ENCODE data around the gene C6orf47. TPM values are rescaled to one million over a fixed set of nuclear protein-coding genes. Genes with fewer than 3 reads are reported as not detected.

C6orf47 gene
- total RNA-seq, 1 experiment from 2014 or later: 19.4 TPM

- H3K4me1 Mint-ChIP-seq (ENCODE audit: low read depth, unreplicated experiment): peaks cover 27% of the 10 kb centered on the region
- no peaks in the 10 kb centered on the region for H3K9me3 Mint-ChIP-seq (ENCODE audit: unreplicated experiment)
- peaks cover 6% of the 10 kb centered on the region for H3K36me3 ChIP-seq (ENCODE audit: control insufficient read depth, insufficient read depth, low read length)
- no peak overlapping the region for H3K4me3 ChIP-seq (ENCODE audit: low read depth, low read length)
- DNase-seq: no peak
- no peaks in the 10 kb centered on the region for H3K27me3 ChIP-seq (replicated peaks; ENCODE audit: control insufficient read depth, insufficient read depth, low read length)
- TF ChIP-seq CTCF (IDR thresholded peaks at IDR 0.05; ENCODE audit: insufficient read depth in 1 of 2, low read depth in 1 of 2, low read length in 1 of 2, severe bottlenecking in 1 of 2, unreplicated experiment in 1 of 2): no peak
- H3K27me3 Mint-ChIP-seq (ENCODE audit: insufficient read depth, unreplicated experiment): no peaks in the 10 kb centered on the region
- H3K36me3 Mint-ChIP-seq (ENCODE audit: insufficient read depth, unreplicated experiment): peaks cover 58% of the 10 kb centered on the region
- no TSS peak for BruUV-seq (replicated peaks)
- peak overlapping the region; percentile 94 for H3K27ac Mint-ChIP-seq (ENCODE audit: unreplicated experiment)
- H3K9me3 ChIP-seq: no peaks in the 10 kb centered on the region
- POLR2A ChIA-PET: interaction anchor here (1.1 to 2.0 kb wide), 5 partner anchors 11 to 136 kb away, joined by 3 to 9 read pairs (median 4); partner anchors contain the start of genes ABHD16A, C6orf47, HSPA1A and HSPA1B
- CTCF ChIA-PET: interaction anchor here (0.6 kb wide), 1 partner anchor 9 kb away, joined by 3 read pairs; no protein-coding TSS in a partner anchor
- H3K4me1 ChIP-seq: peaks cover 34% of the 10 kb centered on the region
- H3K4me3 Mint-ChIP-seq (ENCODE audit: unreplicated experiment): peak overlapping the region; percentile 74
- intact Hi-C loops (cut with micrococcal nuclease; ENCODE audit: unreplicated experiment): no loop called here
These were observed 31.1 kb upstream of the C6orf47 start for GRCh38 chr6:31691564-31692108.

GRCh38 chr6:31691078-31691463, 30.5 kb upstream of the C6orf47 start:
- ChIA-PET CTCF (interaction anchor here (0.6 to 1.3 kb wide), 4 partner anchors 9 to 124 kb away, joined by 3 to 4 read pairs (median 4); partner anchors contain the start of genes HSPA1A, HSPA1L and LY6G5C), POLR2A (interaction anchor here (0.6 to 2.0 kb wide), 10 partner anchors 11 to 230 kb away, joined by 3 to 9 read pairs (median 4); partner anchors contain the start of genes ABHD16A, C6orf47, DDAH2 and HSPA1A)
- H3K4me3 ChIP-seq (ENCODE audit: low read depth, low read length): no peak overlapping the region
- H3K4me3 Mint-ChIP-seq (ENCODE audit: unreplicated experiment): peak overlapping the region; percentile 74
- H3K36me3 ChIP-seq (ENCODE audit: control insufficient read depth, insufficient read depth, low read length): peaks cover 6% of the 10 kb centered on the region
- no TSS peak for BruUV-seq (replicated peaks)
- no peak for DNase-seq
- H3K27ac Mint-ChIP-seq (ENCODE audit: unreplicated experiment): peak overlapping the region; percentile 94
- no peaks in the 10 kb centered on the region for H3K27me3 Mint-ChIP-seq (ENCODE audit: insufficient read depth, unreplicated experiment)
- peaks cover 57% of the 10 kb centered on the region for H3K36me3 Mint-ChIP-seq (ENCODE audit: insufficient read depth, unreplicated experiment)
- TF ChIP-seq CTCF (IDR thresholded peaks at IDR 0.05; ENCODE audit: insufficient read depth in 1 of 2, low read depth in 1 of 2, low read length in 1 of 2, severe bottlenecking in 1 of 2, unreplicated experiment in 1 of 2): no peak
- no peaks in the 10 kb centered on the region for H3K9me3 Mint-ChIP-seq (ENCODE audit: unreplicated experiment)
- H3K4me1 Mint-ChIP-seq (ENCODE audit: low read depth, unreplicated experiment): peaks cover 23% of the 10 kb centered on the region
- intact Hi-C loops (cut with micrococcal nuclease; ENCODE audit: unreplicated experiment): no loop called here
- H3K27me3 ChIP-seq (replicated peaks; ENCODE audit: control insufficient read depth, insufficient read depth, low read length): no peaks in the 10 kb centered on the region
- peaks cover 34% of the 10 kb centered on the region for H3K4me1 ChIP-seq
- no peaks in the 10 kb centered on the region for H3K9me3 ChIP-seq

- H3K36me3 ChIP-seq (ENCODE audit: control insufficient read depth, insufficient read depth, low read length): peaks cover 6% of the 10 kb centered on the region
- 0 out of 2 replicates have a peak overlapping the region, but pooled peaks have one; percentile 7 for H3K4me3 ChIP-seq (ENCODE audit: low read depth, low read length)
- no peaks in the 10 kb centered on the region for H3K9me3 Mint-ChIP-seq (ENCODE audit: unreplicated experiment)
- TF ChIP-seq CTCF (IDR thresholded peaks at IDR 0.05; ENCODE audit: insufficient read depth in 1 of 2, low read depth in 1 of 2, low read length in 1 of 2, severe bottlenecking in 1 of 2, unreplicated experiment in 1 of 2): no peak
- ChIA-PET CTCF (interaction anchor here (0.9 to 1.3 kb wide), 5 partner anchors 9 to 124 kb away, joined by 3 to 4 read pairs (median 4); partner anchors contain the start of genes DDAH2, HSPA1A, HSPA1L and LY6G5C), POLR2A (interaction anchor here (0.5 to 2.0 kb wide), 16 partner anchors 12 to 231 kb away, joined by 3 to 9 read pairs (median 4); partner anchors contain the start of genes ABHD16A, C6orf47, DDAH2 and HSPA1A)
- H3K27ac Mint-ChIP-seq (ENCODE audit: unreplicated experiment): peak overlapping the region; percentile 94
- DNase-seq: peak; percentile 82 to 91
- H3K4me3 Mint-ChIP-seq (ENCODE audit: unreplicated experiment): peak overlapping the region; percentile 74
- H3K4me1 ChIP-seq: peaks cover 34% of the 10 kb centered on the region
- no peaks in the 10 kb centered on the region for H3K27me3 Mint-ChIP-seq (ENCODE audit: insufficient read depth, unreplicated experiment)
- H3K9me3 ChIP-seq: no peaks in the 10 kb centered on the region
- intact Hi-C loops (cut with micrococcal nuclease; ENCODE audit: unreplicated experiment): no loop called here
- peaks cover 23% of the 10 kb centered on the region for H3K4me1 Mint-ChIP-seq (ENCODE audit: low read depth, unreplicated experiment)
- H3K27me3 ChIP-seq (replicated peaks; ENCODE audit: control insufficient read depth, insufficient read depth, low read length): no peaks in the 10 kb centered on the region
- TSS peak; percentile 99 for BruUV-seq (replicated peaks)
- H3K36me3 Mint-ChIP-seq (ENCODE audit: insufficient read depth, unreplicated experiment): peaks cover 56% of the 10 kb centered on the region
These were observed 29.9 kb upstream of the C6orf47 start for GRCh38 chr6:31690231-31691077.

Measured in Caco-2 (cell line).